DMS53 (cell line): ENCODE measurements around the gene CHCHD3.

Experiments used
- DNase-seq: peaks from one replicate; lab custom pipeline; 2025; lab: John Stamatoyannopoulos, UW

CHCHD3 gene

DNA sequence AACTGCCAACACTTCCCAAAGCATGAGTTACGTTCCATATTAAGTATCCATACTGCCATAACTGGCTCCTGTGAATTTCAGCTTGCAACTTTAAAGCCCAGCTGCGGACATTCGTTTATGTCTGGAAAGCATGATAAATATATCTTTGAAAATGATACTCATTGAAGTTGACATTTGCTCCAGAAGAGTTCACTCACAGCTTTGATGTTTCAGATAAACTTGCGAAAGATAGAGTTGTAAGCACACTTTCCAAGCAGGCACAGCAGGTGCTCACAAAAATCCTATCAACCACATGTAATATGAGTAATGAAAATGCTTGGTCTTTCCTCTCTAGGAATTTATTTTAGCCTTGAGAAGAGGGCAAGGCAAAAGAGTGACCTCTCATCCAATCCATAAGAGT is 4.5 kb downstream of the CHCHD3 start:
- DNase-seq = no peak

DNA sequence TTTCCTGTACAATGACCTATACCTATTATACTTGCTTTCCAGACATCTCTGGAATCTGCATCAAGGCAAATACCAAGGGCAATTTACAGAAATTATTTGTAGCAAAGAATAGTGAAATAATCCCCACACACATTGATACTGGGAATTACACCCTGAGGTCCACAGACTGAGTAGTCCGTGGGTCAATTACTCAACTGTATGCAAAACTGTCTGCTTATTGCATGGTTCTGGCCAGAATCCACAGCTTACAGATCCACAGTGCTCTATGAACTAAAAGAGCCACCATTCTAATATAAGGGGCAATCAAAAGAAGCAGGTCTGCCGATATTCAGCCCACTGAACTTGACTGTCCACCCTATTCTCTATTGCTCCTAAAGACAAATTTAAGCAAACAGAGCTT is 5.7 kb downstream of the CHCHD3 start:
- DNase-seq = no peak

DNA sequence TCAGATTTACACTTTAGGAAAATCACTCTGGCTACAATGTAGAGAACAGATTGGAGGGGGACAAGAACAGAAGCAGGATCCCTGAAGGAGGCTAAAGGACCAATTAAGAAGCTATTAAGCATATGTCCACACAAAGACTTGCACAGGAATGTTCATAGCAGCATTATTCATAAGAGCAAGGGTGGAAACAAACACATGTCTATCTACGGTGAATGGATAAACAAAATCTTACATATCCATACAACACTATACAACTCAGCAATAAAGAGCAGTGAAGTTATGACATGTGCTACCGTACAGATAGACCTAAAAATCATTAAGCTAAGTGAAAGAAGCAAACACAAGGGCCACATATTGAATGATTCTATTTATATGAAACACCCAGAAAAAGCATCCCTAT is 10.4 kb downstream of the CHCHD3 start:
- no peak for DNase-seq

DNA sequence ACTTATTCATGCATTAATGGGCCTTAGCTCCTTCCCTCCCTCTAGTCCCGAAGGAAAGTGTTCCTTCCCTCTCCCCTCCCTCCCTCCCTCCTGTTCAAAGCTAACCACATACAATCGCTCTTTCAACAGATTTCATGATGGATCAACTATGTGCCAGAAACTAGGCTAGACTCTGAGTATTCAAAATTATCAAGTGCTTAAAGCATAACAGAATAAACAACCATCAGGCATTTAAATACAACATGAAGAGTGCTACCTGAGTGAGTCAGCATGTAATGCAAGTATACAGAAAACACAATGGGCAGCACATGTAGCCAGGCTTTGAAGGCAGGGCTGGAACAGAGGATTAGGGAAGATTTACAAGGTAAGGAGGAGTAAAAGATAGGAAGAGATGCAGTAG is 11.3 kb downstream of the CHCHD3 start:
- peak; percentile 84 for DNase-seq

DNA sequence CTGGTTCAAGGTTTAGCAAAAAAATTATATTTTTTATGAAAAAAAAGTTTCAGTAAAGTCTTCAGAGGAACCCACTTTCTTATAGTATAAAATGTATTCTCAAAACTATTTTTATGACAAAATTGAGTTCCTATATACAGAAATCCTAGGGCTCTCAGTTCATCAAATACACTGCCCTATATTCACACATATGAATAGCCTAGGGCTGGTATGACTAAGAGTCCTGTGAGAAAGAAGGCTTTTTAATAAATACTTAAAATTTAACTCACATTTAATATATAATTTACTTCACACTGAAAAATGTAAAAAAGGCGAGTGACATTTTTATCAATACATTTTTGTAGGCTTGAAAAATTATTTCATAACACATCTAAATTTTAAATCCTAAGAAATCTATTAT is 16.6 kb downstream of the CHCHD3 start:
- no peak for DNase-seq

DNA sequence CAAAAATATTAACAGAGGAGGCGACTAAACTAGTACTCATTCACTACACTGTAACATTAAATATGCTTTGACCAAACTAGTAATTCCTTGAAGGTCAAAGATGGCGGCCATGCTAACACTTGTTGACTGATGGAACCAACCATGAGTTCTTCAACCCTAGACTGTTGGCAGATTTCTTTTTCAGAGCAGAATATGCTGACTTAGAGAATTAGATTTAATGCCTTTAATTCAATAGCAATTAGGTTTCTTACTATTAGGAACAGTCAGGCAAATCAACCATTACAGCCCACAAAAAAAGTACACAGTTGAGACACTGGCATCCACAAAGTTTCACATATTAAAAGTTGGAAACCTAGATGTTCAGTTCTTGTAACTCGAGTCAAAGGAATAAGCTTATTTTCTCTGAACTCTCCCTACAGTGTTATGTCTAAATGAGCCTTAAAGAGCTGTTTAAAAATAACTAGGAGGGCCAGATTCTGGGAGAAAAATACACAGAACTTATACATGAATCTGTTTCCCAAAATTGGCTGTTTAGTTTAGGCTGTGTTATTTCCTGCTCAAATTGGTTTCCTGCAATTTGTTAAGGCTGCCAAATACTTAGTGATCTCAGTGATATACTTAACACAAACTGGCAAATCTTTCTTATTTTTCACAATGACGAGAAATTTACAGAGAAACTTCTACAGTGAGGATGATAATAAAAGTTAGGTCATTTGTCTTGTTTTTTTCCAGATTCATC is 17.6 kb downstream of the CHCHD3 start:
- no peak for DNase-seq

DNA sequence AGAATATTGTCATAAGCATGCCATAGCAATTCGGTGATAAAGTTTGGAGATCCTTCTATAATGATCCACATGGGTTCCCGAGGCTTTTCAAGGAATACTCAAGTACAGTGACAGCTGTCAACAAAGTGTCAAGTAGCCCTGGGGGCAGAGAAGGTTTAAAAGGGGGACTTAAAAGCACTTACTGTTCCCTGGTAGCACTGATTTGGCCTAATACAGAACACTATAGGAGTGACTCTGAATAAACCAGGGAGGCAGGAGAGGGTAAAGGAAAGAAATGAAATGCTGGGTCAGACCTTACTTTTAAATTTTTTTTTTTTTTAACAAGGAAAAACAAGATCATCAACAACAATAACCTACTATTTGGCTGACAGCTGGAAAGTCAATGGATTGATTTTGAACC is 20.1 kb downstream of the CHCHD3 start:
- no peak for DNase-seq

DNA sequence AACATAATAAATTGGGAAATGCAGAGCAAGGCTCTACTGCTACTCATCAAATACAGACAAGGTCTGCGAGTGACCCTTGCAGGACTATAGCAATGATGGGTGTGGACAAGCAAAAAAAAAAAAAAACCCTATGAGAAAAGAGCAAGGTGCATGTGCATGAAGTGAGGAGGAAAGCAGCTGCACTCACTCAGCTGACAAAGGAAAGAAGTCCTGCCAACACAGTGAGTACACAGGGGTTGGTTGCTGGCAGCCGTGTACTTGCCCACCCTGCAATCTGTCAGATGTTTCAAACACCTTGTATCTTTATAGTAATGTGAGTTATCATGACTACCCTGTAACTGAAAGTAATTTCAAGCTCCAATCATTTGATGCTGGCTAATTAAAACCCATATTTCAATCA is 20.5 kb downstream of the CHCHD3 start:
- DNase-seq = no peak

DNA sequence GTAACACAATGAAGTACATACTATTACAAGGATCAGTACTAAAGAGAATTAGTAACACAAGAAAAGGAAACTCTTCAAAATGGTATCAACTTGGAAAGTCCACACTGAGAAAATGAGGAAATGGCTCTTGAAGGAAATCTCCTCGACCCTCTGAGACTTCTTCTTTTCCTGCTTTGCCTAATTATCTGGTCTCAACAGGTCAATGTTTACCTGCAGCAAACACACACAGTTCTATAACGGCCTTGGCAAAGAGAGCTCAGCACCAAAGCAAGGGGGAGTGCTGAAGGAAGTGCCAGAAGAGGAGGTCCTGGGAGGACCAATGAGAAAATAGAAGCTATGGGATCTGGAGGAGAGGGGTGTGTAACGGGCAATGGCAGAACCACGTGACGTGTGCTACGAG is 21.9 kb downstream of the CHCHD3 start:
- peak; percentile 28 for DNase-seq

DNA sequence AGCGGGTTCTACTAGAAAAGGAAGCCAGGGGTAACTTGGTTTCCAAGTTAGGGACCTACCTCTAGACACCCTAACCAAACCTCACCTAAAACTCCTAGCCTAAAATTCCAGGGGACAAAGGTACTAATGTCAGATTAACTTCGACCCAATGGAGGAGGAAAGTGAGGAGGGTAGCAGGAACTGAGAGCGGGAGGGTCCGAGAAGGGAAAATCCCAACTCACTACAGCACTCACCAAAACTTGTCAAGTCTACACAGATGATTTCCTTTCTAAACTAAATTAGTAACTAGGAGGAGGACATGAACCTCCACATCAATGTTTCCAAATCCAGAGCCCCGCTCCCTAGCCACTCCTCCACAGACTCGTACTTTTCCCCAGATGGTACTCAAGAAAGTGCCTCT is 22.6 kb downstream of the CHCHD3 start:
- DNase-seq = no peak

DNA sequence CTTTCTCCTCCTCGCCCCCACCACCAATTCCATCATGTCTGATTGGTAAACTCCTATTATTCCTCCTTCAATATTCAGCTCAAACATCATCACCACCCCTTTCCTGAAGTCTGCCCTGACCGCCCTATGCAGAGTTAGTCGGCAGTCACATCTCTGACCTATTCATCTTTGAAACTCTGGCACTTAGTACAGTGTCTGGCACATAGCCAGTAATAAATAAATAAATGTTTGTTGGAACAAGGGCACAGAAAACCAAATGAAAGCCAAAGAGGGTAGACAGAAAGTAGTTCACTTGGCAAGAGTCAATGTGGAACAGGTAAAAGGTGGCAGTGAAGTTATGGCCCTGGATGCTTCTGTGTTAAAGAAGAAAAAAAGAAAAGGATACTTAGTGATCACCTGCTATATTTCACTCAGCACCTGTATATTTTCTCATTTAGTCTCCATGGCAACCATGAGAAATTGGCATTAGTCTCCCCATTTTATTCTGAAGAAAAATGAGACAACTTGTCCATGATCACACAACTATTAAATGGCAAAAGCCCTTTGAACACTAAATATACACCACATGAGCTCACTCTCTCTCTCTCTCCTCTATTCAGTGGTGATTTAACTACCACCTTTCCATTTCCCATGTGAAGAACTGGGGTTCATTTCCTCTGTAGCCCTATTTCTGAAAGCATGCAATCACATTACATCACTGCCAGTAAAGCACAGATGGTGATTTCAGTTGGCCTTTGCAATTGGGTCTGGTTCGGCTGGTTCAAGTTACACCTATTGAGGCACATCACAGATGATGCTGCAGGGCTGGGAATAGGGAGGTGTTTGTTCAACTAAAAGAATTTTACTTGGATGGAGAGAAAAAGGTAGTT is 25.3 kb downstream of the CHCHD3 start:
- no peak for DNase-seq

DNA sequence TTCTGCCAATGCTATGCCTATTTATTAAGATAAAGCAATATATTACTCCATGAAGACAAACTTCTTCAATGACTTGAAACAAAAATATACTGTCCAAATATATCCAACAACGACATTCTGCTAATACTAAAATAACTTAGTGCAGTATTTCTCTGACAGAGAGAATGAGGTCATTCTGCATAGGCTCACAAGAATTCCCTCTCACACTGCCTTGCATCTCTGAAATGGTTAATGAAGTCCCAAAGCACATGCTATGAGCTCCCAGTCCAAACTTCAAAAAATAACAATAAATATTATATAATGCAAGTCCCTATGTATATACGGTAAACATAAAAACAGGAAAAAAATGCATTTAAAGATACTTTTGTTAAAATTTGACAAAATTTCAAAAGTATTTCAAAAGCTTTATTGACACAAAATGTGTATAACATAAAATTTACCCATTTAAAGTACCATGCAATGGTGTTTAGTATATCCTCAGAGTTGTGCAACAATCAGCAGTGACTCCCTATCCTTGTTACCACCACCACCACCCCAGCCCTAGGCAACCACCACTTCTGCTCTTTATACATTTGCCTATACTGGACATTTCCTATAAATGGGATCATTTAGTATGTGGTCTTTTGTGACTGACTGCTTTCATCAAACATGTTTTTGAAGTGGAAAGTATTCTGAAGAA is 27.6 kb downstream of the CHCHD3 start:
- DNase-seq = no peak

DNA sequence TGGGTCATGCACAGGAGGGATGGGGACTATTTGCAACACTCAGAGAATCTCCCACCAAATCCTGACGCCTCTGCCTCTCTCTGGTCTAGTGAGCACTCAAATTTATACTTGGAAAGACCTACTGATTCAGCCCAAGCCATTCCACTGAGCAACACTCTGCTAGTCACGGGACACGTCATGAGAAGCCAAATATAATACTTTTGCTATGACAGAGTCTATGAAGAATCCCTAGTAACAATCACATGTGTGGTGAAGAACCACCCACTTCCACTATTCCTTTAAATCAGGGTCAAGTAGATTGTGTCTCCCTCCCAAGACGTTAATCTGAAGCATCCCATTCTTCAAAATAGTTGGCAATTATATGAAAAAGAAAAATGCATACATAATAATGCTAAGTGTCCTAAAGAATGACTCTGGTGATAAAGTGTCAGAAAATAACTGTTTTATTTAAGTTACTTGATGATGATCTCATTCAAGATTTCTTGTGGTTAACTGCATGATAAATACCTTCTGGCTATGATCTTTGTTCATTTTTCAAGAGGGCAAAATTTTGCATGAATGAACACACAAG is 28.5 kb downstream of the CHCHD3 start:
- no peak for DNase-seq

DNA sequence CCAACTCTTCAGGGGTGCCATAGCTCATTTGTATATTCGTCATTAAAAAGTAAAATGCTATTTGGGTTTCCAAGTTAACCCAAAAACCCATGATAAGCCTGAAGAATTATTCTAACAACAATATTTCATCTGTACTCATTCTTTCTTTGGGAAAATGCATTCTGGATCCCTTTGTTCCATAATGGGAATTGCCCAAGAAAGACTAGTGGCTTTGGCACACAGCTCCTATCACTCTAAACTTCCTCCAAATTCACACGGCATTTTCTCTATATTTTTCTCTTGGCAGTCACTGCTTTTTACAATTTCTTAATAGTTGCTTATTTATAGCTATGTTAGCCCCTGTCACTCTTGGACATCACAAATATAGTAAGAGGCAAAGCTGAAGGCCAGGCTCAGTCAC is 29.1 kb downstream of the CHCHD3 start:
- DNase-seq = no peak

DNA sequence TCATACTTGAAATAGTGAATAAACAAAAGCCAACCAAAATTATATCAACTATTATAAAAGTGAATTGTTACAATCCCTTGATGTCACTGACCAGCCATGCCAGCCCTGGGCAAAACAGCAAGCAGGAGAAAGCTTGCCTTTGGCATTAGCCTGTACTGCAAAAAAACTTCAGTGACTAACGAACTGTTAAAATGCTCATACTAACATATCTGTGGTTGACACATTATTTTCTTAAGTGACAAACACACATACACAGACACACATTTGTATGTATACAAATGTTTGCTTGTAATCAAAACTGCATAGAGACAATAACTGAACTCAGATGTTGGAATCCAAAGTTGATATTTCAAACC is 29.5 kb downstream of the CHCHD3 start:
- DNase-seq = no peak

DNA sequence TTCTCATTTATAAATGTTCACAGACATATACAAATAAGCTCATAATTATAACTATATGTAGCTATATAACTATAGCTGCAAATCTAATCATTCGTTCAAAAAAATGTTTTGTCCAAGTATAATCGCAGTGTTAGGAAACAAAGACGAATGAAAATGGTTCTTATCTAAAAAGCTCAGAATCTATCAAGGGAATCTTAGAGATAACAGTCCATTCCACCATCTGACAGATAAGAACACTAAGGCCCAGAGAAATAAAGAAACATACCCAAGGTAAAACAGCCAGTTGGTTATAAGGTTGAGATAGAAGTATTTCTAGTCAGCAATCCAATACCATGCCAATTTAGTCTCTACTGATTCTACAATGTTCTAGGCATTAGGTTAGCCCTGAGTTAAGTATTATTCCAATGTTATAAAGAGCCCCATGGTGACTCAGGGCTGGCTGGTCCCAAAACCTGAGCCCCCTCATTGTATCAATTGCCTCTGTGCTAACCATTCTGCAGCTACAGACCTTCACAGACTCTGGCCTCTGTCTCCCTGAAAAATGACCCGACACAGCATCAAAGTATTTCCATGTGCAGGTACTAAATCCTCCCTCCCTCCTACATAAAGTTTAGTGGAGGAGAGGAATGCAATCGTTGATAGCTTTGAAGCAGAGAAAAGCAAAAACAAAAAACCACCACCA is 30.0 kb downstream of the CHCHD3 start:
- DNase-seq = no peak

DNA sequence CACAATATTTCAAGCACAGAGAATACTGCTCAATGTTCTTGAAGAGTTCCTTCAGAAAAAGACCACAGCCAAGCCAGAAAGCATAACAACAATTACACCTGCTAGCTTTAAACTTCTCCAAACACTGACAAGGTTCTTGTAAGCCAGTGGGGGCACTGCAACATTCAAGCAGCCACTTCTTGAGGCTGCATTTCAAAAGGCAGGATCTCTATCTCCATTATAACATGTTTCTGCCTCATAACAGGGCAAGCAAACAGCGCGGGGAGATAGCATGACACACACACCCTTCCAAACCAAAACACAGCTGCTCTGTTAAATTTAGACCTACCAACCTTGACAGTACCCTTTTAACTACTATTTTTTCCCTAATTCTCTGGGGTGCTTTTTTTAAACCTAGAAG is 30.8 kb downstream of the CHCHD3 start:
- peak; percentile 35 for DNase-seq

DNA sequence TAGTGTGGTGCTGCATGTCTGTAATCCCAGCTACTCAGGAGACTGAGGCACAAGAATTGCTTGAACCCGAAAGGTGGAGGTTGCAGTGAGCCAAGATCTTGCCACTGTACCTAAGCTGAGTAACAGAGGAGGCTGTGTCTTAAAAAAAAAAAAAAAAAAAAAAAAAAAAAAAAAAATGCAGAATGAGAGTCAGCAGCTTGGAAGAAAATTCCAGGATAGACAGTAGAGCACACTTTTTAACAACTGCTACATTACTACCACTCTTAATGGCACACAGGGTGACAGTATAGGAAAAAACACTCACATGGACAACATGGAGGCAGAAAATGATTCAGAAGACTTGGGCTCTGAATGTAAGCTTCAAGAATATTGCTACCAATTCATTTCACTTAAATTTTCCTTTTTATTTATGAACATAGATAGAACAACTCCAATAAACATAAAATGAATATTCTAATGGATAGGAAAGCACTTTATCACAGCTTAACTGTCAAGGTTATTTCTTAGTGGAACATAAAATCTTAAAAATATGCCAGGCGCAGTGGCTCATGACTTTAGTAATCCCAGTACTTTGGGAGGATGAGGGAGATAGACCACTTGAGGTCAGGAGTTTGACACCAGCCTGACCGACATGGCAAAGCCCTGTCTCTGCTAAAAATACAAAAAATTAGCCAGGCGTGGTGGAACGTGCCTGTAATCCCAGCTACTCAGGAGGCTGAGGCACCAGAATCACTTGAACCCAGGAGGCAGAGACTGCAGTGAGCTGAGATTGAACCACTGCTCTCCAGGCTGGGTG is 31.5 kb downstream of the CHCHD3 start:
- no peak for DNase-seq

DNA sequence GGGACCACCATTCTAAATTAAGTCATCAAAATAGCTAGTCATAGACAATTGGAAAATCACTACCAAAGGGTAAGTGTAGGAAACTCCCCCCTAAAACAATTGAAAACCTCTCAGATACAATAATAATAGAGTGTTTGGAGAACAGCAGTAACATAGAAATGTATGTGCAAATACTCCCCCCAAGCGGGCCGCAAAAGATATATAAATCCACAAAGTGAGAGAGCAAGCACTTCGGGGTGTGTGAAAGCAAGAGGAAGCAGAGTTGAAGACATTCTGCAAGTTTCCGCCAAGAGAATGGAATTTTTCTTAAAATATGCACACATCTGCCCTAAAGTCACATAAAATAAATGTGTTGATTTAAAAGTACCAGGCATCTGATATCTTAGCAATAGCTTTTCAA is 33.3 kb downstream of the CHCHD3 start:
- no peak for DNase-seq

DNA sequence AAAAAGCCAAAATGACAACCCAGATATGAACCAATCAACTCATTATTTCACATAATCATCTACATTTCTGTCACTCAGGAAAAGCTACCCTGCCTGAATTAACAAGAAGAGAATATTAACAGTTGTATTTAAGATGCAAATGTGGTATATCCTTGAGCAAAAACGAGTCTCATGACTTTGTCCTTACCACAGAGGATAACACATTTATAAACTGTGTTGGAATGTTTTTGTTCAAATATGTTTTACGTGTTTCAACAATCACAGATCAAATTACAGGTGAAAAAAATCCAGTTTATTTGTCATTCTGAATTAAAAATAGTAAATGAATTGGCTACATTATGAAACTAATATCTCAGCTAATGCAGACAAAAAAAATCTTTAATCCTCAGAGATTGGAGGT is 34.6 kb downstream of the CHCHD3 start:
- no peak for DNase-seq

DNA sequence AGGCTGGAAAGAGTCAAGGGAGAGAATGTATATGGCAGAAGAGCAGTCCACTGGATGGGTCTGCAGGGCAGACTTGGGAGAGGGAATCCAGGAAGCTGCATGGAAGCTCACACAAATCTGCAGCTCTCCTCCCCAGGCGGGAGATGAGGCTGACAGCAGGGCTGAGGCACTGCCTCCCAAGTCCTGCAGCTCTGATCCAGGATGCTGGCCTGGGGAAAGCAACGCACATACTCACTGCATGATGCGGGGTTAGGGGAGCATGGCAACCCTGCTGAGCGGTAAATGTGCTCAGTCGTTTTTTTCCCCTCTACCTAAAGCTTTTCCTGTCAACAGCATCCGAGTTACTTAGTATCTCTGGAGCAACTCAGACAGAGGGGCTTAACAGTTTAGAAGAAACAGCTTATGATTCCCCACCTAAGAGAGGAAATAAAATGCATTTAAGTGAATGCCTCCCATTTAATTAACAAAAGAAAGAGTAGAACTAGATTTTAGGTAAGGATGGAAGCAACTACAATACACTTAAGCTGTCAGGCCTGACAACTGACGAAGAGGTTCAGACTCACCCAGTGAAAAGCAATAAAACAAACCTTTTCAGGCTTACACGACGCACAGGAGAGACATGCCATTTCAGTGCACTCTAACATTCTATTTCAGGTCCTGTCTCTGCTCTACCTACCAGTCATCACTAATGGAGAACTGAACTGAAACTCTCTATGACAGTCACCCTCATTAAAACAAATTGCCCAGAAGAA is 37.0 kb downstream of the CHCHD3 start:
- DNase-seq = no peak
